GM12878 (cell line): ENCODE measurements around the gene SLC4A5. TPM values are rescaled to one million over a fixed set of nuclear protein-coding genes. Genes with fewer than 3 reads are reported as not detected.

Experiments used
- ATAC-seq: fragments of 200-7000 bp; cut with Tn5 transposase; 3 replicates; pipeline ENCODE4 v1.9.1; 2020; ENCODE audit warnings: mild to moderate bottlenecking, moderate library complexity
- BruUV-seq: library from RNA; stranded (reverse); fragments of 400-500 nt; replicated peaks from 2 replicates; lab custom pipeline; 2021; lab: Mats Ljungman, UMichigan
- CTCF ChIA-PET: fragments of 300-600 bp; sonication (Branson Sonifier 250); formaldehyde crosslinking; extraction: SDS; loops from one replicate; lab custom pipeline; 2021; ENCODE audit warnings: inconsistent platforms; lab: Yijun Ruan, JAX
- POLR2A ChIA-PET: fragments of 350-600 bp; formaldehyde crosslinking; extraction: SDS; loops from one replicate; lab custom pipeline; 2021; ENCODE audit warnings: inconsistent platforms; lab: Charles Lee
- RAD21 ChIA-PET: fragments of 300-600 bp; sonication (Branson Sonifier 250); formaldehyde crosslinking; loops from one replicate; lab custom pipeline; 2023; ENCODE audit warnings: antibody characterized with exemption; ENCODE audit not compliant: unreplicated experiment; lab: Charles Lee
- SMC1A ChIA-PET: fragments of 300-600 bp; sonication (Branson Sonifier 250); formaldehyde crosslinking; loops from one replicate; lab custom pipeline; 2023; ENCODE audit not compliant: unreplicated experiment, uncharacterized antibody; lab: Charles Lee
- DNase-seq: peaks from one replicate; pipeline ENCODE4 v3.0.0-alpha.2; 2011; ENCODE audit warnings: low read depth, low spot score
- FAIRE-seq: peaks from 3 replicates; lab custom pipeline; 2011; peaks lifted over from hg19 to GRCh38; lab: Jason Lieb, UNC
- H2AFZ ChIP-seq: 2 replicates; pipeline ENCODE4 v1.6.0; 2011; ENCODE audit warnings: low read depth, low read length, control low read depth; ENCODE audit not compliant: control insufficient read depth
- H3K27ac ChIP-seq: 2 replicates; pipeline ENCODE4 v1.5.1; 2011; ENCODE audit warnings: control low read depth; ENCODE audit not compliant: control insufficient read depth, insufficient read depth
- H3K27me3 ChIP-seq, 2 experiments: replicated peaks in 1 of 2; 2 replicates each; pipeline versions ENCODE4 v1.6.0 to v1.6.1; 2011; ENCODE audit warnings: low read length in 1 of 2; ENCODE audit not compliant: control insufficient read depth in 2 of 2, insufficient read depth in 2 of 2
- H3K36me3 ChIP-seq, 2 experiments: 2 replicates each; pipeline ENCODE4 v1.5.1; 2011; ENCODE audit warnings: low read length in 1 of 2; ENCODE audit not compliant: control insufficient read depth in 2 of 2, insufficient read depth in 2 of 2
- H3K4me1 ChIP-seq: 2 replicates; pipeline ENCODE4 v1.6.1; 2011; ENCODE audit warnings: mild to moderate bottlenecking, low read length, moderate library complexity, mixed read lengths; ENCODE audit not compliant: control insufficient read depth, insufficient read depth
- H3K4me2 ChIP-seq: 2 replicates; pipeline ENCODE4 v1.6.0; 2011; ENCODE audit warnings: control low read depth; ENCODE audit not compliant: control insufficient read depth, insufficient read depth
- H3K4me3 ChIP-seq: fragments of 200-600 bp; sonication (generic); 2 replicates; pipeline ENCODE4 v1.5.1; 2016
- H3K79me2 ChIP-seq: 2 replicates; pipeline ENCODE4 v1.6.0; 2011; ENCODE audit warnings: low read length; ENCODE audit not compliant: control insufficient read depth, insufficient read depth
- H3K9ac ChIP-seq: 2 replicates; pipeline ENCODE4 v1.8.0; 2011; ENCODE audit warnings: low read length, control low read depth, mixed read lengths; ENCODE audit not compliant: control insufficient read depth, insufficient read depth
- H3K9me3 ChIP-seq: replicated peaks from 3 replicates; pipeline ENCODE4 v1.5.1; 2011; ENCODE audit warnings: mild to moderate bottlenecking, low read length; ENCODE audit not compliant: control insufficient read depth, insufficient read depth
- H4K20me1 ChIP-seq: 2 replicates; pipeline ENCODE4 v1.6.0; 2011; ENCODE audit not compliant: control insufficient read depth, insufficient read depth
- ATF7 ChIP-seq: fragments of 450-650 bp; IDR thresholded peaks from 2 replicates; pipeline ENCODE4 v1.6.1; 2016; ENCODE audit warnings: low read depth, mild to moderate bottlenecking
- BHLHE40 ChIP-seq, 2 experiments: fragments of 450-650 bp in 1 of 2; IDR thresholded peaks; 2 replicates each; pipeline ENCODE4 v1.6.1; 2011 to 2017; ENCODE audit warnings: low read depth in 2 of 2, borderline replicate concordance in 1 of 2, improper control_type of control experiment in 1 of 2, low read length in 1 of 2, mild to moderate bottlenecking in 1 of 2
- BMI1 ChIP-seq: fragments of 450-650 bp; IDR thresholded peaks from 2 replicates; pipeline ENCODE4 v1.6.1; 2016; ENCODE audit warnings: mild to moderate bottlenecking, moderate library complexity, borderline replicate concordance
- EED ChIP-seq: sonication (generic); IDR thresholded peaks from 2 replicates; pipeline ENCODE4 v1.6.1; 2016; ENCODE audit warnings: antibody characterized with exemption, low read depth
- FOS ChIP-seq: IDR thresholded peaks from 3 replicates; pipeline ENCODE4 v1.6.1; 2011; ENCODE audit warnings: borderline replicate concordance; ENCODE audit not compliant: insufficient read length; ENCODE audit errors: extremely low read depth
- HCFC1 ChIP-seq: fragments of 150-350 bp; IDR thresholded peaks from 2 replicates; pipeline ENCODE4 v1.6.1; 2014; ENCODE audit warnings: low read length
- HDGF ChIP-seq: fragments of 450-650 bp; IDR thresholded peaks from 2 replicates; pipeline ENCODE4 v1.6.1; 2016; ENCODE audit warnings: antibody characterized with exemption
- NR2F1 ChIP-seq: fragments of 450-650 bp; conservative IDR thresholded peaks from 2 replicates; pipeline ENCODE4 v1.6.1; 2017; ENCODE audit warnings: mild to moderate bottlenecking
- PML ChIP-seq: IDR thresholded peaks from 2 replicates; pipeline ENCODE4 v1.6.1; 2012; ENCODE audit warnings: low read length, inconsistent platforms
- SMAD1 ChIP-seq: fragments of 450-650 bp; IDR thresholded peaks from 2 replicates; pipeline ENCODE4 v1.6.1; 2018; ENCODE audit warnings: mild to moderate bottlenecking, low read depth; ENCODE audit not compliant: partially characterized antibody
- SMAD5 ChIP-seq: IDR thresholded peaks from 2 replicates; pipeline ENCODE4 v1.6.1; 2016; ENCODE audit warnings: antibody characterized with exemption, low read depth
- TBL1XR1 ChIP-seq: IDR thresholded peaks from 2 replicates; pipeline ENCODE4 v1.6.1; 2012; ENCODE audit warnings: low read depth, low read length, improper control_type of control experiment
- TCF12 ChIP-seq: IDR thresholded peaks from 2 replicates; pipeline ENCODE4 v1.6.1; 2011; ENCODE audit warnings: low read depth, mild to moderate bottlenecking, low read length
- TCF7 ChIP-seq: IDR thresholded peaks from 2 replicates; pipeline ENCODE4 v1.6.1; 2014; ENCODE audit warnings: antibody characterized with exemption, borderline replicate concordance
- ZNF207 ChIP-seq: fragments of 450-650 bp; IDR thresholded peaks from 2 replicates; pipeline ENCODE4 v1.6.1; 2014; ENCODE audit warnings: antibody characterized with exemption, mild to moderate bottlenecking, borderline replicate concordance
- WGBS: methylation state at CpG from one replicate; pipeline ENCODE4 v1.1.6; 2016; ENCODE audit warnings: low lambda C conversion rate; ENCODE audit not compliant: insufficient replicate concordance, insufficient coverage; ENCODE audit errors: missing lambda C conversion rate; 5-methylcytosine and 5-hydroxymethylcytosine counted together
- in situ Hi-C: fragments of 300-500 bp; cut with MboI; formaldehyde crosslinking; loops from 9 replicates; pipeline ENCODE4 v1.14.3; 2018; ENCODE audit warnings: mixed read lengths
- intact Hi-C: fragments of 100-400 bp; cut with micrococcal nuclease; formaldehyde crosslinking; loops from one replicate; pipeline ENCODE4 v1.14.2; 2022; ENCODE audit not compliant: unreplicated experiment
- polyA plus RNA-seq, 11 experiments: library from polyadenylated mRNA; depleted of rRNA in 4 of 11; unstranded in 6 of 11; stranded (reverse) in 5 of 11; fragments of >200 nt; fragmentation: Nextera tagmentation in 4 of 11; fragmentation: Illumina TruSeq in 1 of 11; extraction: Ambion mirVana in 4 of 11; extraction: Trizol in 1 of 11; gene quantifications; 1 replicate in 1 of 11; 2 replicates in 10 of 11; pipeline versions ENCODE4 v1.2.1 to v1.2.3, GENCODE V29; 2011 to 2016; ENCODE audit warnings: inconsistent platforms in 2 of 11, missing spikeins in 2 of 11, low read depth in 1 of 11
- total RNA-seq, 4 experiments: library from RNA; depleted of rRNA in 3 of 4; stranded (reverse); fragments of >200 nt in 3 of 4; fragmentation: Illumina TruSeq in 1 of 4; extraction: Trizol in 1 of 4; gene quantifications; 2 replicates each; pipeline versions ENCODE4 v1.2.1 to v1.2.3, GENCODE V29; 2013 to 2021
- TF ChIP-seq, protein P1 (sequence below): IDR thresholded peaks from 2 replicates; pipeline ENCODE4 v1.6.1; 2012; ENCODE audit warnings: low read depth, low read length, improper control_type of control experiment
- TF ChIP-seq, protein P2 (sequence below): fragments of 450-650 bp; IDR thresholded peaks from 2 replicates; pipeline ENCODE4 v1.6.1; 2018; ENCODE audit warnings: borderline replicate concordance, mild to moderate bottlenecking; ENCODE audit not compliant: partially characterized antibody

Gene SLC4A5
- total and polyA plus RNA-seq, 10 of the 15 experiments (the other 5 are each of a cell fraction or from before 2014, with no cell fraction given): 0.15 to 4.7 (median 1.6) TPM

DNA sequence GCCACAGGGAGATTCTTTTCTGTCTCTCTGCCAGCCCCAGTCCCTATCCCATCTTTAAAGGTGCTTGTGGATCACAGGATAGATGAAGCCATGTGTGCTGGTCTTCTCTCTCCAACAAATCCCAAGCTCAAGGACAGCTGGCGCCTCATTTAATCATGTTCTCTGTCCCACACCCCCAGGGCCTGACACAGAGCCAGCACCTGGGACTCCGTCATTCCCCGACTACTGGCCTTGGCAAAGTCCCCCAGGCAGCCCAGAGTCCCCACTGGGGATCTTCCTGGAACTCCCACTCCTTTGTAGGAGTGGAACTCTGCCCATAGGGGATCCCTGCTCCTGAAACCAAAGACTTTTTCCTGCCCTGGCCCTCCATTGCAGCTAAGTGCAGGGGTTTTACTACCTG lies 84.0 kb downstream of the SLC4A5 start:
- Histone ChIP-seq H3K9me3 (no peaks in the 10 kb centered on the region), H3K36me3 (no peaks in the 10 kb centered on the region), H3K4me2 (no peak overlapping the region), H4K20me1 (no peaks in the 10 kb centered on the region), H3K4me3 (no peak overlapping the region), H3K4me1 (no peaks in the 10 kb centered on the region), H2AFZ (no peak overlapping the region)
- intact Hi-C loops: no loop called here
- no TSS peak for BruUV-seq
- DNase-seq (no peak), ATAC-seq (no peak)
- POLR2A ChIA-PET: no interaction called here
- 20% methylated on average over 3 of the region's 3 CpGs for WGBS
- RAD21 ChIA-PET: no interaction called here
- TF ChIP-seq FOS: no peak
- TF ChIP-seq SMAD5: no peak
- TF ChIP-seq HDGF: no peak
- no peak for TF ChIP-seq HCFC1
- no peak for TF ChIP-seq TCF7
- TF ChIP-seq TBL1XR1: no peak
- TF ChIP-seq BHLHE40 (IDR thresholded peaks at IDR 0.05; ENCODE audit: borderline replicate concordance in 1 of 2, low read depth in 2 of 2, low read length in 1 of 2): no peak
- TF ChIP-seq BMI1: no peak
- no peak for TF ChIP-seq ATF7
- TF ChIP-seq, all 136 proteins: peak for 0
- CTCF ChIA-PET: interaction anchor here (1.2 to 4.2 kb wide), 2 partner anchors 9 to 76 kb away, joined by 3 to 20 read pairs; no protein-coding TSS in a partner anchor
- Histone ChIP-seq H3K79me2 (no peaks in the 10 kb centered on the region), H3K27ac (no peak overlapping the region), H3K27me3 (no peaks in the 10 kb centered on the region), H3K9ac (no peak overlapping the region)
- FAIRE-seq: no peak
- in situ Hi-C loops: no loop called here
- SMC1A ChIA-PET: interaction anchor here (1.2 to 1.3 kb wide), 2 partner anchors 9 kb away, joined by 3 read pairs; no protein-coding TSS in a partner anchor

DNA sequence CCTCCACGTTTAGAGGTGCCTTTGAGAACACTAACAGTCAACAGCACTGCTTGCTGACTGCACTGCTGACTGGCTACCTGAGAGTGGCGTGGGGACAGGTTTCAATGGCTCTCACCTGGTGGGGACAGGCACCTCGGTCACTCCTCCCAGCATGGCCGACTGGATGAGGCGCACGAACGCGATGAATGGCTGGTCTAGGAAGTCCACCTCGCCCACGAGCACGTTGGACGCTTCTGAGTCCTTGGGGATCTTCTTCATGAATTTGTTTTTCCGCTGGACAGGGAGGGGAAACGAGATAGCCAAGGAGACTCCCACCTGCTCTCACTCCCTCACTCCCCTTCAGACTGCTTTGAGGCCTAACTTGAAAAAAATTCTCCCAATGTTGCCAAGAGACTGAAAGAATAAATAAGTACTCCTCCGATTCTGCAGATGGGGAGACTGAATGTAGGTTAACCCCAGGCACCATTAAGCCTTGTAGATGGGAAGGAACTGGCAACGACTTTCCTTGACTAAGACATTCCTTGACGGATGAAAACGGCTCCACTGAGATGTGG lies 87.5 kb downstream of the SLC4A5 start:
- in situ Hi-C loops: no loop called here
- ChIA-PET RAD21 (no interaction called here), SMC1A (no interaction called here), POLR2A (no interaction called here), CTCF (interaction anchor here (1.0 to 1.4 kb wide), 3 partner anchors 77 to 94 kb away, joined by 3 read pairs; no protein-coding TSS in a partner anchor)
- H3K36me3 ChIP-seq: no peaks in the 10 kb centered on the region
- FAIRE-seq (no peak), DNase-seq (no peak), ATAC-seq (no peak)
- H3K79me2 ChIP-seq: no peaks in the 10 kb centered on the region
- H3K4me1 ChIP-seq: no peaks in the 10 kb centered on the region
- H3K4me2 ChIP-seq: no peak overlapping the region
- WGBS: 47% methylated on average over 18 of the region's 18 CpGs
- no peak overlapping the region for H3K27ac ChIP-seq
- no peak overlapping the region for H3K9ac ChIP-seq
- no peaks in the 10 kb centered on the region for H3K9me3 ChIP-seq
- H3K4me3 ChIP-seq: no peak overlapping the region
- H4K20me1 ChIP-seq: no peaks in the 10 kb centered on the region
- H3K27me3 ChIP-seq: no peaks in the 10 kb centered on the region
- intact Hi-C loops: no loop called here
- no TSS peak for BruUV-seq
- H2AFZ ChIP-seq: no peak overlapping the region
- TF ChIP-seq PML (no peak), EED (no peak), ZNF207 (no peak), HDGF (no peak), NR2F1 (no peak), TCF12 (no peak), SMAD1 (no peak)
- TF ChIP-seq, protein P1, sequence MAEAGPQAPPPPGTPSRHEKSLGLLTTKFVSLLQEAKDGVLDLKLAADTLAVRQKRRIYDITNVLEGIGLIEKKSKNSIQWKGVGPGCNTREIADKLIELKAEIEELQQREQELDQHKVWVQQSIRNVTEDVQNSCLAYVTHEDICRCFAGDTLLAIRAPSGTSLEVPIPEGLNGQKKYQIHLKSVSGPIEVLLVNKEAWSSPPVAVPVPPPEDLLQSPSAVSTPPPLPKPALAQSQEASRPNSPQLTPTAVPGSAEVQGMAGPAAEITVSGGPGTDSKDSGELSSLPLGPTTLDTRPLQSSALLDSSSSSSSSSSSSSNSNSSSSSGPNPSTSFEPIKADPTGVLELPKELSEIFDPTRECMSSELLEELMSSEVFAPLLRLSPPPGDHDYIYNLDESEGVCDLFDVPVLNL: no peak
- TF ChIP-seq, protein P2, sequence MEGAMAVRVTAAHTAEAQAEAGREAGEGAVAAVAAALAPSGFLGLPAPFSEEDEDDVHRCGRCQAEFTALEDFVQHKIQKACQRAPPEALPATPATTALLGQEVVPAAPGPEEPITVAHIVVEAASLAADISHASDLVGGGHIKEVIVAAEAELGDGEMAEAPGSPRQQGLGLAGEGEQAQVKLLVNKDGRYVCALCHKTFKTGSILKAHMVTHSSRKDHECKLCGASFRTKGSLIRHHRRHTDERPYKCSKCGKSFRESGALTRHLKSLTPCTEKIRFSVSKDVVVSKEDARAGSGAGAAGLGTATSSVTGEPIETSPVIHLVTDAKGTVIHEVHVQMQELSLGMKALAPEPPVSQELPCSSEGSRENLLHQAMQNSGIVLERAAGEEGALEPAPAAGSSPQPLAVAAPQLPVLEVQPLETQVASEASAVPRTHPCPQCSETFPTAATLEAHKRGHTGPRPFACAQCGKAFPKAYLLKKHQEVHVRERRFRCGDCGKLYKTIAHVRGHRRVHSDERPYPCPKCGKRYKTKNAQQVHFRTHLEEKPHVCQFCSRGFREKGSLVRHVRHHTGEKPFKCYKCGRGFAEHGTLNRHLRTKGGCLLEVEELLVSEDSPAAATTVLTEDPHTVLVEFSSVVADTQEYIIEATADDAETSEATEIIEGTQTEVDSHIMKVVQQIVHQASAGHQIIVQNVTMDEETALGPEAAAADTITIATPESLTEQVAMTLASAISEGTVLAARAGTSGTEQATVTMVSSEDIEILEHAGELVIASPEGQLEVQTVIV: no peak
